A549 (cell line): ENCODE measurements around the gene YOD1.

Experiments used
- CTCF ChIP-seq: fragments of >200 bp; sonication (Bioruptor Twin); formaldehyde crosslinking; IDR thresholded peaks from 3 replicates; pipeline ENCODE4 v1.5.1; 2016
- HOXB13 ChIP-seq: fragments of 250-450 bp; sonication (Bioruptor Pico); IDR thresholded peaks from 2 replicates; pipeline ENCODE4 v1.5.0; 2020; ENCODE audit warnings: low read depth, mild to moderate bottlenecking, moderate library complexity
- MAX ChIP-seq: IDR thresholded peaks from 2 replicates; pipeline ENCODE4 v1.6.1; 2012
- REST ChIP-seq: fragments of 200-600 bp; sonication (generic); IDR thresholded peaks from 2 replicates; pipeline ENCODE4 v1.6.1; 2016; ENCODE audit warnings: antibody characterized with exemption, mild to moderate bottlenecking, moderate library complexity
- SMC3 ChIP-seq: fragments of >200 bp; sonication (Bioruptor Twin); formaldehyde crosslinking; IDR thresholded peaks from 3 replicates; pipeline ENCODE4 v1.6.1; 2018; ENCODE audit warnings: inconsistent platforms

GRCh38 chr1:207029701-207030521 is 21.1 kb downstream of the YOD1 start:
- TF ChIP-seq HOXB13 (CRISPR knock-in tag): no peak
- no peak for TF ChIP-seq SMC3
- no peak for TF ChIP-seq MAX
- no peak for TF ChIP-seq CTCF
- TF ChIP-seq REST: no peak
